RWPE2 (cell line): ENCODE results near the gene RETREG1.

Experiments
- ATAC-seq: fragments of 200-7000 bp; cut with Tn5 transposase; 3 replicates; pipeline ENCODE4 v1.9.1; 2021; ENCODE audit warnings: low read depth
- DNase-seq: peaks from one replicate; pipeline ENCODE4 v3.0.0-alpha.2; 2020; ENCODE audit warnings: low spot score
- H3K27ac ChIP-seq: fragments of 450-650 bp; 2 replicates; pipeline ENCODE4 v1.5.1; 2017; ENCODE audit warnings: mild to moderate bottlenecking; ENCODE audit not compliant: poor library complexity, severe bottlenecking
- H3K27me3 ChIP-seq: fragments of 250-450 bp; sonication (Bioruptor Pico); 2 replicates; pipeline ENCODE4 v1.5.1; 2021; ENCODE audit warnings: mild to moderate bottlenecking, moderate library complexity; ENCODE audit not compliant: insufficient read depth, poor library complexity, severe bottlenecking
- H3K36me3 ChIP-seq: fragments of 250-450 bp; sonication (Bioruptor Pico); 2 replicates; pipeline ENCODE4 v1.5.1; 2020; ENCODE audit warnings: low read depth, mild to moderate bottlenecking, moderate library complexity
- H3K4me1 ChIP-seq: fragments of 250-450 bp; sonication (Bioruptor Pico); 2 replicates; pipeline ENCODE4 v1.5.1; 2021; ENCODE audit warnings: mild to moderate bottlenecking, moderate library complexity; ENCODE audit not compliant: insufficient read depth, poor library complexity, severe bottlenecking
- H3K4me3 ChIP-seq: fragments of 250-450 bp; sonication (Bioruptor Pico); 2 replicates; pipeline ENCODE4 v1.5.1; 2021; ENCODE audit warnings: mild to moderate bottlenecking, moderate library complexity; ENCODE audit not compliant: severe bottlenecking
- H3K9me3 ChIP-seq: fragments of 250-450 bp; sonication (Bioruptor Pico); 2 replicates; pipeline ENCODE4 v1.5.1; 2021; ENCODE audit warnings: mild to moderate bottlenecking, moderate library complexity; ENCODE audit not compliant: severe bottlenecking
- TF ChIP-seq, protein P1 (sequence below): fragments of 450-650 bp; IDR thresholded peaks from one replicate; pipeline ENCODE4 v1.5.1; 2017; ENCODE audit warnings: mild to moderate bottlenecking, moderate library complexity; ENCODE audit not compliant: poor library complexity, severe bottlenecking

RETREG1 gene

DNA sequence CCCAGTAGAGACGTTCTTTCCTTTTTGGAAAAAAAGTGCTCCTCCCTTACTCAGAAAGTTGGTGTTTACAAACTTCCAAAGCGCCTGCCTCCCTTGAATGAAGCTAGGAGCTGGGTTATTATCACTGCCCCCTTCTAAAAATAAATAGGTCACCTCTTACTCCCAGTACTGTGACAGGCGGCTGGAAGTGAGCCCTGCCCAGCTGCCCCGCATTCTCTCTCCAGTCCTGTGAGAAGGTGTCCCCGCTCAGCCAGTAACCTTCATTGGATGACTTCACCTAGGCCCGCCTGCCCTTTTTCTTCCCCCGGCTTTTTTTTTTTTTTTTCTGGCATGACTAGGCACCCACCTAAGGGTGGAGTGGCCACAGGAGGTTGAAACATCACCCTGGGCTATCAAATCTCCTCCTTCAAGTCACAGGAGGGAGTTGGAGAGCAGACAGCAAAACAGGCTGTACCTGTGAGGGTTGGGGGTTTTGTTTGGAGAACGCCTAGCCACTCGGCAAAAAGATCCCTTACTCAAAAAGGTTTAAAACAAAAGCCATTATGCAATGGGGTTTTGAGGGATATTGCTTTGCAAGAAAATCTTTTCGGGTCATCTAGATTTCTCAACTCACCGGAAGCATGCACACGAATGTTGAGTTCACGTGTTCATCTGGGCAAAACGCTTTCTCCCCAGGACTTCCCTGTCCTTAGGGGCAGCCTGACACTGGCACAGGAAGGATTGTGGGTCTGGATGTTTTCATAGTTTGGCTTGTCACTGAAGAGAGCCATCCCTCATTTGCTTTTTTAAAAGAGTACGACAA is 107.9 kb downstream of the RETREG1 start:
- H3K27ac ChIP-seq: peak overlapping the region; percentile 65
- TF ChIP-seq, protein P1, sequence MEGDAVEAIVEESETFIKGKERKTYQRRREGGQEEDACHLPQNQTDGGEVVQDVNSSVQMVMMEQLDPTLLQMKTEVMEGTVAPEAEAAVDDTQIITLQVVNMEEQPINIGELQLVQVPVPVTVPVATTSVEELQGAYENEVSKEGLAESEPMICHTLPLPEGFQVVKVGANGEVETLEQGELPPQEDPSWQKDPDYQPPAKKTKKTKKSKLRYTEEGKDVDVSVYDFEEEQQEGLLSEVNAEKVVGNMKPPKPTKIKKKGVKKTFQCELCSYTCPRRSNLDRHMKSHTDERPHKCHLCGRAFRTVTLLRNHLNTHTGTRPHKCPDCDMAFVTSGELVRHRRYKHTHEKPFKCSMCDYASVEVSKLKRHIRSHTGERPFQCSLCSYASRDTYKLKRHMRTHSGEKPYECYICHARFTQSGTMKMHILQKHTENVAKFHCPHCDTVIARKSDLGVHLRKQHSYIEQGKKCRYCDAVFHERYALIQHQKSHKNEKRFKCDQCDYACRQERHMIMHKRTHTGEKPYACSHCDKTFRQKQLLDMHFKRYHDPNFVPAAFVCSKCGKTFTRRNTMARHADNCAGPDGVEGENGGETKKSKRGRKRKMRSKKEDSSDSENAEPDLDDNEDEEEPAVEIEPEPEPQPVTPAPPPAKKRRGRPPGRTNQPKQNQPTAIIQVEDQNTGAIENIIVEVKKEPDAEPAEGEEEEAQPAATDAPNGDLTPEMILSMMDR: no peak
- peak; percentile 74 for DNase-seq
- H3K4me1 ChIP-seq: peaks cover 20% of the 10 kb centered on the region
- no peaks in the 10 kb centered on the region for H3K36me3 ChIP-seq
- ATAC-seq: peak; percentile 86
- H3K27me3 ChIP-seq: no peaks in the 10 kb centered on the region
- peak overlapping the region; percentile 4 for H3K4me3 ChIP-seq
- H3K9me3 ChIP-seq: no peaks in the 10 kb centered on the region

DNA sequence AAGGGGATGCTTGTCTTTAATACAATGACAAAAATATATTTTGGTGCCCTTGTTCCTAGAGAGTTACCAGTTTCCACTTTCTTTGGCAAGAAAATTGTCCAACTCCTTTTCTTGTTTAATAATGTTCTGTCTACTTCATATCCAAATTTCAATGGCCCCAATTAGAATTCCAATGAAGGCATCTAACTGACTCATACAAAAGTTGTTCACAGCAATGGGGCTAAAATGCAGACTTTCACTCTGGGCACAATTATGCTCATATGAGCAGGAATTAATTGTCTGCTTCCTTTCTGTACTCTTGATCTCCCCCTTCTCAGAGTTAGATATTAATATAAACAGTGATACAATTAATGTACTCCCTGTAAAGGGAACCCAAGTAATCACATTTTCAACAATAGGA is 109.1 kb downstream of the RETREG1 start:
- TF ChIP-seq, protein P1: no peak
- no peaks in the 10 kb centered on the region for H3K36me3 ChIP-seq
- H3K4me3 ChIP-seq: no peak overlapping the region
- H3K9me3 ChIP-seq: no peaks in the 10 kb centered on the region
- H3K27me3 ChIP-seq: no peaks in the 10 kb centered on the region
- DNase-seq (no peak), ATAC-seq (no peak)
- H3K4me1 ChIP-seq: peaks cover 26% of the 10 kb centered on the region
- peak overlapping the region; percentile 65 for H3K27ac ChIP-seq

DNA sequence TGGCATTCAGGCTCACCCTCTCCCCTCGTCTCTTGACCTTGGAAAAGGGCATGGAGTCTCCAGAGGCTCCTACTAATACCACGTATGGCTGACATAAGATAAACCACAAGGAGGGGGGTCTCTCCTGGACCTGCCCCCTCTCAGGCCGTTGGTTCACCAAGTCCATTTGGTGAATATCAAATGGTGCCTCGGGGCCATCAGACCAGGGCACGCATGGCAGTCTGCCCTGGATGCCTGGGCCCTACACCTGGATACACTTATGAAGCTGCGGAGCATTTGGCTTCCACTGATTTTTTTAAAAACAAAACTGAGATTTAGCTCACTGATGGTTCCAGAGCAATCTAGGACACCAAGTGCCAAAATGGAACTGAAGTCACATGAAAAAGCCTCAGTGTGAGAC is 110.9 kb downstream of the RETREG1 start:
- H3K9me3 ChIP-seq: no peaks in the 10 kb centered on the region
- no peaks in the 10 kb centered on the region for H3K36me3 ChIP-seq
- DNase-seq (no peak), ATAC-seq (no peak)
- H3K27ac ChIP-seq: no peak overlapping the region
- H3K4me1 ChIP-seq: peaks cover 29% of the 10 kb centered on the region
- H3K27me3 ChIP-seq: no peaks in the 10 kb centered on the region
- TF ChIP-seq, protein P1: no peak
- H3K4me3 ChIP-seq: no peak overlapping the region

DNA sequence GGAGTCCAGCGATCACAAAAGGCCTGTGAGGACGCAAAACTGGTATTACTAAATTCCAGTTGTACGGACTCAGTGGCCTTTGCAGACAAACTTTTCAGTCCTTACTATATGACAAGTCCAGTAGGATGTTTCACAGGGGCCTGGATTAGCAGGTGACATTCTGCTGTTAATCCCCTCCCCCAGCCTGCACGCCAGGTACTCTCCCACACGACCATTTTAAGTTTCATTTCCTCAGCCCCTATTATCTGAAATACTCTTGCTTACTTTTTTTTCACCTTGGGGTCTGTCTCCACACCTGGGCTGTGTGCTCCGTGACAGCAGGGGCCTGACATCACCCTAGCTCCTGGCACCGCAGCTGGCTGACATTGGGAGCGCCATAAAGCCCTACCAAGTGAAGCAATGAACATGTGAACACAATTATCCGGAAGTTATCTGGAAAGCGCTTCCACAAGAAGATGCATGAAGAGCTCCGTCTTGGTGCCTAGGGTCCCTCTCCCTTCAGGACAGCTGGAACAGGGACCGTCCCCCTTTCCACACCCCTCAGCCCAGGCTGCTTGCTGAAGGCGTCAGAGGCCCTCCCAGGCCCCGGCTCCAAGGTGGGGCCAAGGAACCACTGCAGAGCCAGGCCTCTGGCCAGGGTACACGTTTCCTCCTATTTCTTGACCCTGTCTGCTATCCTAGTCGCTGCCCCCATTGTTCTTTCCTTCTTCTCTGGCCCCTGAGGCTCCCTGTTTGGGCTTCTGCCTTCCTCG is 111.5 kb downstream of the RETREG1 start:
- H3K27ac ChIP-seq: no peak overlapping the region
- H3K4me3 ChIP-seq: no peak overlapping the region
- H3K9me3 ChIP-seq: no peaks in the 10 kb centered on the region
- TF ChIP-seq, protein P1: no peak
- H3K27me3 ChIP-seq: no peaks in the 10 kb centered on the region
- ATAC-seq: no peak
- no peaks in the 10 kb centered on the region for H3K36me3 ChIP-seq
- H3K4me1 ChIP-seq: peaks cover 29% of the 10 kb centered on the region
- no peak for DNase-seq
